PFSK-1 (cell line): ENCODE measurements around the gene PTPRT.

Experiments
- FOXP2 ChIP-seq: optimal IDR thresholded peaks from 2 replicates; pipeline ENCODE3; 2011; ENCODE audit warnings: borderline replicate concordance, control low read depth, inconsistent platforms; ENCODE audit not compliant: insufficient read depth; ENCODE audit errors: extremely low read length, extremely low read depth
- POLR2AphosphoS5 ChIP-seq: IDR thresholded peaks from 2 replicates; pipeline ENCODE4 v1.6.1; 2012; ENCODE audit warnings: low read depth, mild to moderate bottlenecking, control low read depth, low read length, moderate library complexity
- SIN3A ChIP-seq: IDR thresholded peaks from 2 replicates; pipeline ENCODE4 v1.6.1; 2012; ENCODE audit warnings: mild to moderate bottlenecking, low read length, moderate library complexity, borderline replicate concordance; ENCODE audit not compliant: insufficient read depth
- TAF1 ChIP-seq: IDR thresholded peaks from 2 replicates; pipeline ENCODE4 v1.6.1; 2012; ENCODE audit warnings: low read length, control low read depth, borderline replicate concordance; ENCODE audit not compliant: insufficient read depth
- TF ChIP-seq, protein P1 (sequence below), 2 experiments: IDR thresholded peaks; 2 replicates each; pipeline versions ENCODE4 v1.6.1 to v1.8.0; 2011 to 2012; ENCODE audit warnings: low read depth in 2 of 2, low read length in 2 of 2, control low read depth in 1 of 2, inconsistent platforms in 1 of 2, mild to moderate bottlenecking in 1 of 2, moderate library complexity in 1 of 2; ENCODE audit not compliant: insufficient read depth in 1 of 2

PTPRT gene

GRCh38 chr20:42083280-42083679, 1106.4 kb downstream of the PTPRT start:
- TF ChIP-seq POLR2AphosphoS5 (no peak), FOXP2 (no peak), TAF1 (no peak), SIN3A (no peak)
- TF ChIP-seq, protein P1, sequence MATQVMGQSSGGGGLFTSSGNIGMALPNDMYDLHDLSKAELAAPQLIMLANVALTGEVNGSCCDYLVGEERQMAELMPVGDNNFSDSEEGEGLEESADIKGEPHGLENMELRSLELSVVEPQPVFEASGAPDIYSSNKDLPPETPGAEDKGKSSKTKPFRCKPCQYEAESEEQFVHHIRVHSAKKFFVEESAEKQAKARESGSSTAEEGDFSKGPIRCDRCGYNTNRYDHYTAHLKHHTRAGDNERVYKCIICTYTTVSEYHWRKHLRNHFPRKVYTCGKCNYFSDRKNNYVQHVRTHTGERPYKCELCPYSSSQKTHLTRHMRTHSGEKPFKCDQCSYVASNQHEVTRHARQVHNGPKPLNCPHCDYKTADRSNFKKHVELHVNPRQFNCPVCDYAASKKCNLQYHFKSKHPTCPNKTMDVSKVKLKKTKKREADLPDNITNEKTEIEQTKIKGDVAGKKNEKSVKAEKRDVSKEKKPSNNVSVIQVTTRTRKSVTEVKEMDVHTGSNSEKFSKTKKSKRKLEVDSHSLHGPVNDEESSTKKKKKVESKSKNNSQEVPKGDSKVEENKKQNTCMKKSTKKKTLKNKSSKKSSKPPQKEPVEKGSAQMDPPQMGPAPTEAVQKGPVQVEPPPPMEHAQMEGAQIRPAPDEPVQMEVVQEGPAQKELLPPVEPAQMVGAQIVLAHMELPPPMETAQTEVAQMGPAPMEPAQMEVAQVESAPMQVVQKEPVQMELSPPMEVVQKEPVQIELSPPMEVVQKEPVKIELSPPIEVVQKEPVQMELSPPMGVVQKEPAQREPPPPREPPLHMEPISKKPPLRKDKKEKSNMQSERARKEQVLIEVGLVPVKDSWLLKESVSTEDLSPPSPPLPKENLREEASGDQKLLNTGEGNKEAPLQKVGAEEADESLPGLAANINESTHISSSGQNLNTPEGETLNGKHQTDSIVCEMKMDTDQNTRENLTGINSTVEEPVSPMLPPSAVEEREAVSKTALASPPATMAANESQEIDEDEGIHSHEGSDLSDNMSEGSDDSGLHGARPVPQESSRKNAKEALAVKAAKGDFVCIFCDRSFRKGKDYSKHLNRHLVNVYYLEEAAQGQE (IDR thresholded peaks at IDR 0.05; ENCODE audit: insufficient read depth in 1 of 2, low read depth in 2 of 2, low read length in 2 of 2): no peak

GRCh38 chr20:42082611-42083010, 1107.1 kb downstream of the PTPRT start:
- TF ChIP-seq, protein P1 (IDR thresholded peaks at IDR 0.05; ENCODE audit: insufficient read depth in 1 of 2, low read depth in 2 of 2, low read length in 2 of 2): no peak
- no peak for TF ChIP-seq POLR2AphosphoS5
- TF ChIP-seq SIN3A: no peak
- TF ChIP-seq TAF1: no peak
- no peak for TF ChIP-seq FOXP2

GRCh38 chr20:42080956-42081355, 1108.8 kb downstream of the PTPRT start:
- no peak for TF ChIP-seq FOXP2
- no peak for TF ChIP-seq TAF1
- TF ChIP-seq SIN3A: no peak
- no peak for TF ChIP-seq POLR2AphosphoS5
- TF ChIP-seq, protein P1 (IDR thresholded peaks at IDR 0.05; ENCODE audit: insufficient read depth in 1 of 2, low read depth in 2 of 2, low read length in 2 of 2): no peak

GRCh38 chr20:42074944-42075343, 1114.8 kb downstream of the PTPRT start:
- TF ChIP-seq TAF1: no peak
- no peak for TF ChIP-seq SIN3A
- TF ChIP-seq POLR2AphosphoS5: no peak
- no peak for TF ChIP-seq FOXP2
- TF ChIP-seq, protein P1 (IDR thresholded peaks at IDR 0.05; ENCODE audit: insufficient read depth in 1 of 2, low read depth in 2 of 2, low read length in 2 of 2): no peak

DNA sequence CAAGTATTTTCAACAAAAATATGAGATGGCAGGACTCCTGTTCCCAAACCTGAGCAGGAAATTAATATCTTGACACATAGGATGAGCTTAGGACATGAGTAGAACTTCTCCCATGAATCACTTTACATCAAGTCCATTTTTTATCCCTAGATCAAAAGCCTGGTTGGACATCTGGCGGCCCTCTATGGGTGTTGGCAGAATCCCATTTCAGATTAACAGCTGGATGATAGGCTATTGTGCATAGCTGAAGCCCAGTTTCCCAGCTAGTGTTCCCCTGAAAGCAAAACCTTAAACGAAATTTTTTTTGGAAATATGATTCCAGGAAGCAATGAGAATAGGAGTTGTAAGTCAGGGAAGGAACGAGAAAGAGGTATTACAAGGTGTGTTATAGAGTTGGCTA, 1122.1 kb downstream of the PTPRT start:
- TF ChIP-seq POLR2AphosphoS5 (no peak), FOXP2 (no peak), TAF1 (no peak), SIN3A (no peak)
- TF ChIP-seq, protein P1 (IDR thresholded peaks at IDR 0.05; ENCODE audit: insufficient read depth in 1 of 2, low read depth in 2 of 2, low read length in 2 of 2): no peak
